Loucy (cell line): ENCODE results near the gene SMIM13.

ENCODE experiments used
- EZH2phosphoT487 ChIP-seq: fragments of 200-600 bp; IDR thresholded peaks from 2 replicates; pipeline ENCODE4 v1.6.1; 2018; ENCODE audit warnings: antibody characterized with exemption, mild to moderate bottlenecking, moderate library complexity, borderline replicate concordance
- TF ChIP-seq, protein P1 (sequence below): fragments of 200-600 bp; sonication (generic); conservative IDR thresholded peaks from 2 replicates; pipeline ENCODE4 v1.5.1; 2014; ENCODE audit warnings: mild to moderate bottlenecking, antibody characterized with exemption, low read length

DNA sequence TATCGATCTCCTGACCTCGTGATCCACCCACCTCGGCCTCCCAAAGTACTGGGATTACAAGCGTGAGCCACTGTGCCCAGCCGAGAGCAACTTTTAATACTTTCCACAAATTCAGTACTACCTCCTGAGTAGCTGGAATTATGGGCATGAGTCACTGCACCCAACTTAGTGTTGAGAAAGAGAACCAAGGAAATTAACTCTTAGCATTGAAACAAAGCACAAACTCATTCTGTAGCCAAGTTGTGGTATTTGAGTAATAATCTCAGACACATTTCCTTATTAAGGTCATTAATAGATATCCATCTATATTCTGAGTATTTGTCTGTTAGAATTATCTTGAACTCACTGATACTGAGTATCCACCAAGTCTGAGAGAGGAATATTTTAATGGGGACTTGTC is 35.2 kb upstream of the SMIM13 start:
- TF ChIP-seq, protein P1, sequence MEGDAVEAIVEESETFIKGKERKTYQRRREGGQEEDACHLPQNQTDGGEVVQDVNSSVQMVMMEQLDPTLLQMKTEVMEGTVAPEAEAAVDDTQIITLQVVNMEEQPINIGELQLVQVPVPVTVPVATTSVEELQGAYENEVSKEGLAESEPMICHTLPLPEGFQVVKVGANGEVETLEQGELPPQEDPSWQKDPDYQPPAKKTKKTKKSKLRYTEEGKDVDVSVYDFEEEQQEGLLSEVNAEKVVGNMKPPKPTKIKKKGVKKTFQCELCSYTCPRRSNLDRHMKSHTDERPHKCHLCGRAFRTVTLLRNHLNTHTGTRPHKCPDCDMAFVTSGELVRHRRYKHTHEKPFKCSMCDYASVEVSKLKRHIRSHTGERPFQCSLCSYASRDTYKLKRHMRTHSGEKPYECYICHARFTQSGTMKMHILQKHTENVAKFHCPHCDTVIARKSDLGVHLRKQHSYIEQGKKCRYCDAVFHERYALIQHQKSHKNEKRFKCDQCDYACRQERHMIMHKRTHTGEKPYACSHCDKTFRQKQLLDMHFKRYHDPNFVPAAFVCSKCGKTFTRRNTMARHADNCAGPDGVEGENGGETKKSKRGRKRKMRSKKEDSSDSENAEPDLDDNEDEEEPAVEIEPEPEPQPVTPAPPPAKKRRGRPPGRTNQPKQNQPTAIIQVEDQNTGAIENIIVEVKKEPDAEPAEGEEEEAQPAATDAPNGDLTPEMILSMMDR, result no peak
- no peak for TF ChIP-seq EZH2phosphoT487
